Measurements from ENCODE around the gene IFNL1.
A peak's percentile ranks its signal among the peaks of the same experiment; 100 is the strongest.
"Not testable (repeated sequence)": the region's sequence is repeated elsewhere in the genome, so short reads cannot be mapped to it uniquely, and the experiment has no call there.

The IFNL1 gene

GRCh38 chr19:39296055-39296645, at the start of gene IFNL1:
TSS of gene IFNL1 (plus strand) at chr19:39296407. CDS start at chr19:39296422, 15 bp downstream.
- no peak for DNase-seq (ENCODE audit: low read depth)

- peak; percentile 33 for DNase-seq (ENCODE audit: low read depth)
These were observed 49.1 kb upstream of the IFNL1 start for GRCh38 chr19:39246951-39247669.

GRCh38 chr19:39247701-39248664, 48.2 kb upstream of the IFNL1 start:
- DNase-seq (ENCODE audit: low read depth), result no peak

GRCh38 chr19:39248806-39249205, 47.4 kb upstream of the IFNL1 start, which contains the start of gene IFNL4:
TSS of gene IFNL4 (minus strand) at chr19:39248856.
- DNase-seq (ENCODE audit: low read depth), result no peak

- DNase-seq (ENCODE audit: low read depth), result no peak
These were observed 45.1 kb upstream of the IFNL1 start for GRCh38 chr19:39251081-39251480.

- DNase-seq (ENCODE audit: low read depth), result no peak
These were observed 44.4 kb upstream of the IFNL1 start for GRCh38 chr19:39251846-39252245.

- DNase-seq (ENCODE audit: low read depth), result no peak
These were observed 43.7 kb upstream of the IFNL1 start for GRCh38 chr19:39252458-39252857.

- no peak for DNase-seq (ENCODE audit: low read depth)
These were observed 42.6 kb upstream of the IFNL1 start for GRCh38 chr19:39253374-39254149.

GRCh38 chr19:39254531-39255345, 41.5 kb upstream of the IFNL1 start:
- no peak for DNase-seq (ENCODE audit: low read depth)

- no peak for DNase-seq (ENCODE audit: low read depth)
These were observed 39.0 kb upstream of the IFNL1 start for GRCh38 chr19:39257227-39257626.

- no peak for DNase-seq (ENCODE audit: low read depth)
These were observed 34.5 kb upstream of the IFNL1 start for GRCh38 chr19:39261704-39262103.

GRCh38 chr19:39262496-39262895, 33.7 kb upstream of the IFNL1 start:
- DNase-seq (ENCODE audit: low read depth), result no peak

GRCh38 chr19:39263912-39264305, 32.3 kb upstream of the IFNL1 start:
- no peak for DNase-seq (ENCODE audit: low read depth)

- DNase-seq (ENCODE audit: low read depth), result no peak
These were observed 31.6 kb upstream of the IFNL1 start for GRCh38 chr19:39264306-39265290.

- DNase-seq (ENCODE audit: low read depth), result no peak
These were observed 30.8 kb upstream of the IFNL1 start for GRCh38 chr19:39265321-39265916.

- not testable (repeated sequence) for DNase-seq (ENCODE audit: low read depth)
These were observed 28.1 kb upstream of the IFNL1 start, which contains the start of gene IFNL2 for GRCh38 chr19:39268085-39268484. TSS of gene IFNL2 (plus strand) at chr19:39268396. CDS start at chr19:39268569, 173 bp downstream.

GRCh38 chr19:39268531-39269223, 27.5 kb upstream of the IFNL1 start:
- DNase-seq (ENCODE audit: low read depth), result not testable (repeated sequence)

GRCh38 chr19:39269369-39269768, 26.8 kb upstream of the IFNL1 start:
- not testable (repeated sequence) for DNase-seq (ENCODE audit: low read depth)
